H1 (cell line): ENCODE results near the gene RASGRF1. TPM values are rescaled to one million over a fixed set of nuclear protein-coding genes. Genes with fewer than 3 reads are reported as not detected.

Experiments used
- CTCF ChIA-PET: fragments of 300-600 bp; sonication (Branson Sonifier 250); formaldehyde crosslinking; loops from one replicate; lab custom pipeline; 2021; ENCODE audit not compliant: partially characterized antibody; lab: Charles Lee
- POLR2A ChIA-PET: fragments of 300-600 bp; sonication (Branson Sonifier 250); formaldehyde crosslinking; loops from one replicate; lab custom pipeline; 2021; ENCODE audit warnings: inconsistent platforms; ENCODE audit not compliant: partially characterized antibody; lab: Charles Lee
- DNase-seq, 2 experiments: peaks; one replicate each; pipeline versions ENCODE4 v3.0.0 to v3.0.0-alpha.2; 2010 to 2022; ENCODE audit warnings: low spot score in 2 of 2, low read depth in 1 of 2, mixed read lengths in 1 of 2
- FAIRE-seq: peaks from 2 replicates; lab custom pipeline; 2011; peaks lifted over from hg19 to GRCh38; lab: Jason Lieb, UNC
- H2AFZ ChIP-seq: 2 replicates; pipeline ENCODE4 v1.8.1; 2012; ENCODE audit warnings: low read length, inconsistent platforms
- H2AK5ac ChIP-seq: 2 replicates; pipeline ENCODE4 v1.6.1; 2013; ENCODE audit warnings: low read depth, low read length
- H2BK120ac ChIP-seq: replicated peaks from 2 replicates; pipeline ENCODE3; 2013; ENCODE audit warnings: low read depth, low read length, inconsistent platforms
- H2BK12ac ChIP-seq: 2 replicates; pipeline ENCODE4 v1.6.1; 2013; ENCODE audit warnings: low read depth, low read length
- H2BK15ac ChIP-seq: 2 replicates; pipeline ENCODE4 v1.6.1; 2013; ENCODE audit warnings: low read length
- H2BK20ac ChIP-seq: 2 replicates; pipeline ENCODE4 v1.6.1; 2013; ENCODE audit warnings: low read length
- H2BK5ac ChIP-seq: 2 replicates; pipeline ENCODE4 v1.6.1; 2013; ENCODE audit warnings: low read depth, low read length
- H3K14ac ChIP-seq: 2 replicates; pipeline ENCODE4 v1.6.1; 2013; ENCODE audit warnings: inconsistent platforms; ENCODE audit not compliant: insufficient read length
- H3K18ac ChIP-seq: 2 replicates; pipeline ENCODE4 v1.6.1; 2013; ENCODE audit warnings: low read length; ENCODE audit errors: extremely low read depth
- H3K23ac ChIP-seq: 2 replicates; pipeline ENCODE4 v1.6.1; 2013; ENCODE audit warnings: inconsistent platforms; ENCODE audit not compliant: insufficient read length
- H3K23me2 ChIP-seq: 2 replicates; pipeline ENCODE4 v1.6.1; 2013; ENCODE audit warnings: low read depth, low read length
- H3K27ac ChIP-seq: 2 replicates; pipeline ENCODE4 v1.6.1; 2011; ENCODE audit warnings: low read depth, low read length, inconsistent platforms
- H3K27me3 ChIP-seq, 4 experiments: replicated peaks in 1 of 4; 1 replicate in 1 of 4; 2 replicates in 3 of 4; pipeline versions ENCODE4 v1.6.1 to v1.8.1; 2011 to 2013; ENCODE audit warnings: low read length in 3 of 4, mild to moderate bottlenecking in 3 of 4, inconsistent platforms in 2 of 4, mixed read lengths in 2 of 4, moderate library complexity in 1 of 4; ENCODE audit not compliant: control insufficient read depth in 3 of 4, insufficient read depth in 3 of 4; ENCODE audit errors: extremely low read depth in 1 of 4
- H3K36me3 ChIP-seq, 4 experiments: 2 replicates each; pipeline versions ENCODE4 v1.6.1 to v1.8.1; 2011 to 2013; ENCODE audit warnings: mild to moderate bottlenecking in 4 of 4, low read length in 3 of 4, moderate library complexity in 2 of 4, control low read depth in 1 of 4, inconsistent platforms in 1 of 4; ENCODE audit not compliant: insufficient read depth in 4 of 4, control insufficient read depth in 2 of 4
- H3K4ac ChIP-seq: replicated peaks from 2 replicates; pipeline ENCODE3; 2013; ENCODE audit warnings: low read length, low read depth, mixed read lengths, inconsistent platforms; ENCODE audit not compliant: insufficient read length
- H3K4me1 ChIP-seq, 4 experiments: replicated peaks in 1 of 4; 1 replicate in 1 of 4; 2 replicates in 3 of 4; pipeline versions ENCODE4 v1.6.1 to v1.8.1; 2011 to 2013; ENCODE audit warnings: low read length in 3 of 4, inconsistent platforms in 2 of 4, mixed read lengths in 1 of 4; ENCODE audit not compliant: insufficient read depth in 4 of 4, control insufficient read depth in 3 of 4
- H3K4me2 ChIP-seq, 2 experiments: 2 replicates each; pipeline versions ENCODE4 v1.6.1 to v1.8.1; 2011 to 2013; ENCODE audit warnings: low read depth in 2 of 2, low read length in 2 of 2, control low read depth in 1 of 2, inconsistent platforms in 1 of 2, mild to moderate bottlenecking in 1 of 2; ENCODE audit not compliant: insufficient read depth in 1 of 2
- H3K4me3 ChIP-seq, 4 experiments: fragments of 200-600, 300-600 bp in 1 of 4; sonication (generic), shearing (Covaris generic), sonication (Bioruptor Twin) in 1 of 4; 2 replicates each; pipeline versions ENCODE4 v1.5.1 to v1.8.1; 2011 to 2016; ENCODE audit warnings: low read length in 4 of 4, low read depth in 3 of 4, control low read depth in 2 of 4, inconsistent platforms in 2 of 4, mild to moderate bottlenecking in 2 of 4, mixed read lengths in 1 of 4, moderate library complexity in 1 of 4; ENCODE audit not compliant: insufficient read depth in 2 of 4; ENCODE audit errors: extremely low read depth in 1 of 4
- H3K56ac ChIP-seq: replicated peaks from 2 replicates; pipeline ENCODE3; 2013; ENCODE audit warnings: low read depth, mild to moderate bottlenecking, mixed read lengths, low read length, inconsistent platforms; ENCODE audit not compliant: insufficient read length
- H3K79me1 ChIP-seq: 2 replicates; pipeline ENCODE4 v1.6.1; 2013; ENCODE audit warnings: low read depth, low read length, control low read depth
- H3K79me2 ChIP-seq, 2 experiments: 2 replicates each; pipeline versions ENCODE4 v1.6.1 to v1.8.1; 2012 to 2013; ENCODE audit warnings: low read length in 2 of 2, mild to moderate bottlenecking in 2 of 2, inconsistent platforms in 1 of 2; ENCODE audit not compliant: insufficient read depth in 2 of 2, control insufficient read depth in 1 of 2
- H3K9ac ChIP-seq, 4 experiments: replicated peaks in 1 of 4; 1 replicate in 1 of 4; 2 replicates in 3 of 4; pipeline versions ENCODE4 v1.6.1 to v1.8.1; 2011 to 2013; ENCODE audit warnings: low read depth in 3 of 4, low read length in 3 of 4, control low read depth in 2 of 4, mild to moderate bottlenecking in 2 of 4, moderate library complexity in 2 of 4, inconsistent platforms in 1 of 4; ENCODE audit errors: extremely low read depth in 1 of 4
- H3K9me3 ChIP-seq, 2 experiments: 2 replicates each; pipeline versions ENCODE4 v1.6.1 to v1.8.1; 2012 to 2013; ENCODE audit warnings: mild to moderate bottlenecking in 2 of 2, moderate library complexity in 2 of 2, control low read depth in 1 of 2, inconsistent platforms in 1 of 2, low read depth in 1 of 2, low read length in 1 of 2, mixed read lengths in 1 of 2; ENCODE audit not compliant: insufficient read depth in 2 of 2
- H4K20me1 ChIP-seq, 2 experiments: replicated peaks in 1 of 2; 2 replicates each; pipeline versions ENCODE3 to v1.8.1; 2011 to 2013; ENCODE audit warnings: inconsistent platforms in 2 of 2, low read length in 2 of 2, mild to moderate bottlenecking in 1 of 2; ENCODE audit not compliant: insufficient read depth in 2 of 2, control insufficient read depth in 1 of 2
- H4K5ac ChIP-seq: 2 replicates; pipeline ENCODE4 v1.6.1; 2013; ENCODE audit warnings: low read length, low read depth, mixed read lengths, inconsistent platforms; ENCODE audit not compliant: insufficient read length
- H4K8ac ChIP-seq: 2 replicates; pipeline ENCODE4 v1.8.0; 2013; ENCODE audit warnings: mild to moderate bottlenecking, moderate library complexity, low read length, inconsistent platforms; ENCODE audit not compliant: insufficient read depth; ENCODE audit errors: extremely low read depth
- H4K91ac ChIP-seq: replicated peaks from 2 replicates; pipeline ENCODE3; 2013; ENCODE audit warnings: low read length, mixed read lengths, inconsistent platforms; ENCODE audit not compliant: insufficient read length
- CBX5 ChIP-seq: fragments of 300-800, 300-1000 bp; sonication (generic); IDR thresholded peaks from 2 replicates; pipeline ENCODE4 v1.7.1; 2016; ENCODE audit warnings: antibody characterized with exemption, low read length, low read depth
- CEBPB ChIP-seq: IDR thresholded peaks from 2 replicates; pipeline ENCODE4 v1.6.1; 2012; ENCODE audit warnings: low read depth, low read length
- CREB1 ChIP-seq: IDR thresholded peaks from 2 replicates; pipeline ENCODE4 v1.6.1; 2012; ENCODE audit warnings: inconsistent platforms
- EGR1 ChIP-seq: IDR thresholded peaks from 2 replicates; pipeline ENCODE4 v1.6.1; 2011; ENCODE audit warnings: low read depth, low read length, borderline replicate concordance
- FOSL1 ChIP-seq: IDR thresholded peaks from 2 replicates; pipeline ENCODE4 v1.6.1; 2011; ENCODE audit warnings: mild to moderate bottlenecking, low read depth, low read length, moderate library complexity; ENCODE audit not compliant: insufficient read depth
- GTF2F1 ChIP-seq: IDR thresholded peaks from 2 replicates; pipeline ENCODE4 v1.6.1; 2012; ENCODE audit warnings: low read depth, low read length, improper control_type of control experiment, borderline replicate concordance
- NRF1 ChIP-seq: IDR thresholded peaks from 2 replicates; pipeline ENCODE4 v1.6.1; 2011; ENCODE audit warnings: mild to moderate bottlenecking, low read depth, low read length, improper control_type of control experiment
- SIRT6 ChIP-seq: IDR thresholded peaks from one replicate; pipeline ENCODE4 v1.7.1; 2012; ENCODE audit warnings: low read length, inconsistent platforms
- ZNF274 ChIP-seq: IDR thresholded peaks from 2 replicates; pipeline ENCODE4 v1.7.0; 2012; ENCODE audit warnings: low read length, borderline replicate concordance; ENCODE audit errors: extremely low read depth
- WGBS, 2 experiments: shearing (Covaris generic) in 1 of 2; methylation state at CpG; one replicate each; pipeline versions ENCODE4 v1.1.6 to v1.1.7; 2013 to 2015; ENCODE audit warnings: low lambda C conversion rate in 2 of 2, mixed read lengths in 2 of 2, inconsistent platforms in 1 of 2, low coverage in 1 of 2, missing lambda C conversion rate in 1 of 2; ENCODE audit not compliant: insufficient replicate concordance in 2 of 2, insufficient coverage in 1 of 2, insufficient read length in 1 of 2; ENCODE audit errors: extremely low coverage in 1 of 2, missing lambda C conversion rate in 1 of 2; 5-methylcytosine and 5-hydroxymethylcytosine counted together
- polyA plus RNA-seq, 7 experiments: library from polyadenylated mRNA; depleted of rRNA in 3 of 7; stranded (reverse) in 5 of 7; unstranded in 2 of 7; fragments of >200 nt in 5 of 7; fragments of 200-250 nt in 2 of 7; gene quantifications; 1 replicate in 5 of 7; 2 replicates in 1 of 7; 4 replicates in 1 of 7; pipeline versions ENCODE4 v1.2.1 to v1.2.3, GENCODE V29; 2011 to 2013; ENCODE audit warnings: missing spikeins in 2 of 7, mixed read lengths in 2 of 7
- total RNA-seq: library from RNA; stranded (reverse); fragmentation: NEBNext Ultra II Directional; extraction: Animal tissue kit (Norgen Biotek cat#: 25700); gene quantifications from 2 replicates; pipeline ENCODE4 v1.2.1, GENCODE V29; 2021
- TF ChIP-seq, protein P1 (sequence below): IDR thresholded peaks from 2 replicates; pipeline ENCODE4 v1.6.1; 2011; ENCODE audit warnings: low read depth, mild to moderate bottlenecking, low read length; ENCODE audit not compliant: insufficient read depth
- TF ChIP-seq, protein P2 (sequence below): IDR thresholded peaks from 2 replicates; pipeline ENCODE4 v1.6.1; 2012; ENCODE audit warnings: inconsistent platforms

The RASGRF1 gene
- total and polyA plus RNA-seq, 2 of the 8 experiments (the other 6 are each of a cell fraction or from before 2014, with no cell fraction given), result 0.42 to 0.67 TPM

DNA sequence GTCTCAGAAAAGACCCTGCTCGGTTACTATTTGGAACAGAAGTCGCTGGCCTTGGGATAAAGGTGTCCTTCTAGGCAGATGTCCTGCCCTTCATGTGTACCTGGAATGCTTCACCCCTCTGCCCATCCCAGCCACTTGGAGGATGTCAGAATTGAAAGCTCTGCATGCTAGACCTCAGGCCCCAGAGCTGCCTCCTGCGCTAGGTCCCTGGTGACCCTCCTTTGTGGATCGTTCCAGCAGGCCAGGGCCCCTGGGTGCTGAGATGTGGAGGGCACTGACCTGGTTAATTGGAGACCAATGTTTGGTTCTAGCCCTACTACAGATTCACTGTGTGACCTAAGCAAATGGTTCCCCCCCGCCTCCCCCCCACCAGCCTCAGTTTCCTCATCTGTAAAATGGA, 143.1 kb downstream of the RASGRF1 start:
- no peak for DNase-seq
- Histone ChIP-seq H3K18ac (no peak overlapping the region), H3K14ac (no peak overlapping the region), H2BK15ac (no peak overlapping the region), H3K4me3 (no peak overlapping the region), H3K36me3 (no peaks in the 10 kb centered on the region), H3K56ac (no peak overlapping the region), H4K5ac (no peak overlapping the region), H3K23me2 (peaks cover 8% of the 10 kb centered on the region; the same call in 1 of the 2 replicates), H3K4ac (no peak overlapping the region), H3K9me3 (no peaks in the 10 kb centered on the region), H3K79me2 (no peaks in the 10 kb centered on the region), H3K9ac (no peak overlapping the region), H4K91ac (no peak overlapping the region), H2AK5ac (no peak overlapping the region), H3K4me2 (no peak overlapping the region), H2BK120ac (no peak overlapping the region), H4K8ac (no peak overlapping the region), H4K20me1 (no peaks in the 10 kb centered on the region), H2BK20ac (no peak overlapping the region), H3K79me1 (no peaks in the 10 kb centered on the region), H3K23ac (no peak overlapping the region), H2BK12ac (no peak overlapping the region), H3K27me3 (peaks cover 0 to 12% (median 11%) of the 10 kb centered on the region in 4 experiments; a peak in 5 of 7 replicates), H3K4me1 (peaks cover 7 to 18% (median 10%) of the 10 kb centered on the region in 4 experiments), H3K27ac (no peak overlapping the region), H2AFZ (no peak overlapping the region), H2BK5ac (no peak overlapping the region)
- 95% methylated on average over 4 of the region's 5 CpGs; no CpG with 5 or more reads in 1 of the 2 experiments for WGBS, 2 experiments
- POLR2A ChIA-PET, result interaction anchor here (0.9 to 1.7 kb wide), 3 partner anchors 9 to 41 kb away, joined by 3 read pairs; no protein-coding TSS in a partner anchor
- TF ChIP-seq GTF2F1 (no peak), NRF1 (no peak), ZNF274 (no peak), CBX5 (no peak), CEBPB (no peak), EGR1 (no peak), SIRT6 (no peak), CREB1 (no peak), FOSL1 (no peak)
- TF ChIP-seq, protein P1, sequence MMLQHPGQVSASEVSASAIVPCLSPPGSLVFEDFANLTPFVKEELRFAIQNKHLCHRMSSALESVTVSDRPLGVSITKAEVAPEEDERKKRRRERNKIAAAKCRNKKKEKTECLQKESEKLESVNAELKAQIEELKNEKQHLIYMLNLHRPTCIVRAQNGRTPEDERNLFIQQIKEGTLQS, result no peak
- TF ChIP-seq, protein P2, sequence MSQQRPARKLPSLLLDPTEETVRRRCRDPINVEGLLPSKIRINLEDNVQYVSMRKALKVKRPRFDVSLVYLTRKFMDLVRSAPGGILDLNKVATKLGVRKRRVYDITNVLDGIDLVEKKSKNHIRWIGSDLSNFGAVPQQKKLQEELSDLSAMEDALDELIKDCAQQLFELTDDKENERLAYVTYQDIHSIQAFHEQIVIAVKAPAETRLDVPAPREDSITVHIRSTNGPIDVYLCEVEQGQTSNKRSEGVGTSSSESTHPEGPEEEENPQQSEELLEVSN, result no peak
- CTCF ChIA-PET, result interaction anchor here (0.8 to 5.5 kb wide), 7 partner anchors 20 to 78 kb away, joined by 3 to 48 read pairs (median 5); no protein-coding TSS in a partner anchor
- no peak for FAIRE-seq
